ENCODE results near the gene ARAP2.

Gene ARAP2

GRCh38 chr4:36242629-36243354, 1.5 kb downstream of the ARAP2 start:
- H3K9me3 Mint-ChIP-seq, result peaks cover 10% of the 10 kb centered on the region
- H3K27me3 Mint-ChIP-seq (ENCODE audit: low read depth), result peaks cover 8% of the 10 kb centered on the region
- peak overlapping the region; percentile 91 for H3K4me3 Mint-ChIP-seq
- H3K4me1 Mint-ChIP-seq (ENCODE audit: low read depth), result peaks cover 47% of the 10 kb centered on the region
- peaks cover 40% of the 10 kb centered on the region for H3K36me3 Mint-ChIP-seq (ENCODE audit: low read depth)
- peak overlapping the region; percentile 84 for H3K27ac Mint-ChIP-seq

DNA sequence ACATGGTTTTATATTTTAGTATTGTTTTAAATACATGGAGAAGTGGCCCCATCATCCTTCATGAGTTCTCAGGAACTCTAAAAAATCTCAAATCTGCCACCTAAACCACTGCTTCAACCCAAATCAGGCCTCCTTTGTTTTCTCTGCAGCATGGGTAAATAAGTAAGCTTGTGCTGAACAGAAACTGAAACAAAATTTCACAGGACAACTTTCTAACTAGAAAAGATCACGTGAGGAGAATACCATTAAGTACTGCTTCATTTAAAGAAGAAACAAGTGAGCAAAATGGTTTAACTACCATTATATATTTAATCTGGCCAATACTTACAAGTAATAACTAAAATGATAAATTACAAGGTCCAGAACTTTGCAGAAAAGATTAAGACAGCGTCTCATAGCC, 2.5 kb downstream of the ARAP2 start:
- H3K9me3 Mint-ChIP-seq, result peaks cover 20% of the 10 kb centered on the region
- peak overlapping the region; percentile 91 for H3K4me3 Mint-ChIP-seq
- H3K4me1 Mint-ChIP-seq (ENCODE audit: low read depth), result peaks cover 45% of the 10 kb centered on the region
- H3K36me3 Mint-ChIP-seq (ENCODE audit: low read depth), result peaks cover 50% of the 10 kb centered on the region
- H3K27me3 Mint-ChIP-seq (ENCODE audit: low read depth), result peaks cover 3% of the 10 kb centered on the region
- peak overlapping the region; percentile 87 for H3K27ac Mint-ChIP-seq

DNA sequence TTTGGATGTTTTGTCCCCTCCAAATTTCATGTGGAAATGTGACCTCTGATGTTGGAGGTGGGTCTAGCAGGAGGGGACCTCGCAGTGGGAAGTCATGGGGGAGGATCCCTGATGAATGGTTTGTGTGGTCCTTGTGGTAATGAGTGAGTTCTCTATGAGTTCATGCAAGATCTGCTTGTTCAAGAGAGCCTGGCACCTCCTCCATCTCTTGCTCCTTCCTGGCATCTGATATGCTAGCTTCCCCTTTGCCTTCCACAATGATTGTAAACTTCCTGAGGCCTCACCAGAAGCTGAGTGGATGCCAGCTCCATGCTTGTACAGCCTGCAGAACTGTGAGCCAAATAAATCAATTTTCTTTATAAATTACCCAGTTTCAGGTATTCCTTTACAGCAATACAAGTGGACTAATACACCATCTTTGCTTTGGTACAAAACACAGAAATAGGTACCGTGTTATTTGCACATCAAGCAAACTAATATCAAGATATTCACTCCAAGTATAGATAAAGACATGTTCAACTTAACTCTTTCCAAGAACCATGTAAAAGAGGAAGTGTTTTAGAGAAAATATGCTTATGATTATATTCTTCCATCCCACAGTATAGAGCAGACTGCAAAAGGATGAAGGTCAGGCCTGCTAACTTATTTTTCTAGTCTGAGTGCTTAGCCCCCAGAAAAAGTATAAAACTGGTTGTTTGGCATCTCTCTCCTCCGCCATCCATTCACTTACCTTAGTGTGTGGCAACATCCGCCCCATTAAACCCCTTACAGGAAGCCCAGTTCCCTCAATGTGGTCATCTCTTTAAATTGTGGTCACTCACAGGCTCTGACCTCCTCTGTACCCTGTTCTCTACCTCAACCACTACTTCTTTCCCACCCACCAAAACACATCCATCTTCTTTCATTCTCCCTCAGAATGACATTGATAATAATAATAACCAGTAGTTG, 6.7 kb downstream of the ARAP2 start:
- peaks cover 75% of the 10 kb centered on the region for H3K36me3 Mint-ChIP-seq (ENCODE audit: low read depth)
- peak overlapping the region; percentile 35 for H3K27ac Mint-ChIP-seq
- peaks cover 36% of the 10 kb centered on the region for H3K9me3 Mint-ChIP-seq
- H3K27me3 Mint-ChIP-seq (ENCODE audit: low read depth), result no peaks in the 10 kb centered on the region
- peaks cover 61% of the 10 kb centered on the region for H3K4me1 Mint-ChIP-seq (ENCODE audit: low read depth)
- H3K4me3 Mint-ChIP-seq, result peak overlapping the region; percentile 29

- H3K9me3 Mint-ChIP-seq, result peaks cover 43% of the 10 kb centered on the region
- H3K4me3 Mint-ChIP-seq, result no peak overlapping the region
- no peak overlapping the region for H3K27ac Mint-ChIP-seq
- H3K36me3 Mint-ChIP-seq (ENCODE audit: low read depth), result peaks cover 76% of the 10 kb centered on the region
- H3K4me1 Mint-ChIP-seq (ENCODE audit: low read depth), result peaks cover 59% of the 10 kb centered on the region
- no peaks in the 10 kb centered on the region for H3K27me3 Mint-ChIP-seq (ENCODE audit: low read depth)
Measured at GRCh38 chr4:36236159-36236558, 8.2 kb downstream of the ARAP2 start.

DNA sequence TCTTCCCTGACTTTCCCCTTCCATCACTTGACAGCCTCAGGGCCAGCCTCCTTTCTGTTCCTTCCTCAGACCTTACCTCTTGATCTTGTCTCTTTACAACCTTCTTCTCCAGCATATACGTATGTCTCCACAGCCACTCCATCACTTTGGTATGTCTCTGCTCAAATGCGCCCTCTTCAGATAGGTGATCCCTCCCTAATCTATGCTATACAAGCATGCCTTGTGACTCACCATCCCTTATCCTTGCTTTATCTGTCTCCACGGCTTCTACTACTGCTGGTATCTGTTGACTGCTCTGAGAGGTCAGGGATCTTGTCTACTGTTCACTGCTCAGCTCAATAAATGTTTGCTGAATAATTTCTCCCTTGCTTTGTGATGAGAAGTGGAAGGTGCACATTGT, 9.0 kb downstream of the ARAP2 start:
- peaks cover 43% of the 10 kb centered on the region for H3K9me3 Mint-ChIP-seq
- peak overlapping the region; percentile 3 for H3K27ac Mint-ChIP-seq
- peaks cover 76% of the 10 kb centered on the region for H3K36me3 Mint-ChIP-seq (ENCODE audit: low read depth)
- H3K27me3 Mint-ChIP-seq (ENCODE audit: low read depth), result no peaks in the 10 kb centered on the region
- peaks cover 53% of the 10 kb centered on the region for H3K4me1 Mint-ChIP-seq (ENCODE audit: low read depth)
- no peak overlapping the region for H3K4me3 Mint-ChIP-seq

GRCh38 chr4:36233567-36234266, 10.6 kb downstream of the ARAP2 start:
- peaks cover 38% of the 10 kb centered on the region for H3K9me3 Mint-ChIP-seq
- H3K4me3 Mint-ChIP-seq, result no peak overlapping the region
- peaks cover 47% of the 10 kb centered on the region for H3K4me1 Mint-ChIP-seq (ENCODE audit: low read depth)
- peak overlapping the region; percentile 6 for H3K27ac Mint-ChIP-seq
- no peaks in the 10 kb centered on the region for H3K27me3 Mint-ChIP-seq (ENCODE audit: low read depth)
- peaks cover 64% of the 10 kb centered on the region for H3K36me3 Mint-ChIP-seq (ENCODE audit: low read depth)

- Mint-ChIP-seq H3K4me1 (ENCODE audit: low read depth) (peaks cover 42% of the 10 kb centered on the region), H3K36me3 (ENCODE audit: low read depth) (peaks cover 49% of the 10 kb centered on the region), H3K27me3 (ENCODE audit: low read depth) (no peaks in the 10 kb centered on the region), H3K27ac (no peak overlapping the region), H3K9me3 (peaks cover 20% of the 10 kb centered on the region), H3K4me3 (no peak overlapping the region)
Measured at GRCh38 chr4:36230534-36230933, 13.8 kb downstream of the ARAP2 start.

- Mint-ChIP-seq H3K4me1 (ENCODE audit: low read depth) (peaks cover 35% of the 10 kb centered on the region), H3K27me3 (ENCODE audit: low read depth) (no peaks in the 10 kb centered on the region), H3K36me3 (ENCODE audit: low read depth) (peaks cover 37% of the 10 kb centered on the region), H3K27ac (no peak overlapping the region), H3K9me3 (peaks cover 6% of the 10 kb centered on the region), H3K4me3 (no peak overlapping the region)
Measured at GRCh38 chr4:36227913-36228312, 16.4 kb downstream of the ARAP2 start.

GRCh38 chr4:36226430-36227227, 17.7 kb downstream of the ARAP2 start:
- H3K4me1 Mint-ChIP-seq (ENCODE audit: low read depth), result peaks cover 28% of the 10 kb centered on the region
- no peak overlapping the region for H3K4me3 Mint-ChIP-seq
- H3K36me3 Mint-ChIP-seq (ENCODE audit: low read depth), result peaks cover 30% of the 10 kb centered on the region
- H3K27me3 Mint-ChIP-seq (ENCODE audit: low read depth), result no peaks in the 10 kb centered on the region
- H3K9me3 Mint-ChIP-seq, result no peaks in the 10 kb centered on the region
- H3K27ac Mint-ChIP-seq, result no peak overlapping the region

DNA sequence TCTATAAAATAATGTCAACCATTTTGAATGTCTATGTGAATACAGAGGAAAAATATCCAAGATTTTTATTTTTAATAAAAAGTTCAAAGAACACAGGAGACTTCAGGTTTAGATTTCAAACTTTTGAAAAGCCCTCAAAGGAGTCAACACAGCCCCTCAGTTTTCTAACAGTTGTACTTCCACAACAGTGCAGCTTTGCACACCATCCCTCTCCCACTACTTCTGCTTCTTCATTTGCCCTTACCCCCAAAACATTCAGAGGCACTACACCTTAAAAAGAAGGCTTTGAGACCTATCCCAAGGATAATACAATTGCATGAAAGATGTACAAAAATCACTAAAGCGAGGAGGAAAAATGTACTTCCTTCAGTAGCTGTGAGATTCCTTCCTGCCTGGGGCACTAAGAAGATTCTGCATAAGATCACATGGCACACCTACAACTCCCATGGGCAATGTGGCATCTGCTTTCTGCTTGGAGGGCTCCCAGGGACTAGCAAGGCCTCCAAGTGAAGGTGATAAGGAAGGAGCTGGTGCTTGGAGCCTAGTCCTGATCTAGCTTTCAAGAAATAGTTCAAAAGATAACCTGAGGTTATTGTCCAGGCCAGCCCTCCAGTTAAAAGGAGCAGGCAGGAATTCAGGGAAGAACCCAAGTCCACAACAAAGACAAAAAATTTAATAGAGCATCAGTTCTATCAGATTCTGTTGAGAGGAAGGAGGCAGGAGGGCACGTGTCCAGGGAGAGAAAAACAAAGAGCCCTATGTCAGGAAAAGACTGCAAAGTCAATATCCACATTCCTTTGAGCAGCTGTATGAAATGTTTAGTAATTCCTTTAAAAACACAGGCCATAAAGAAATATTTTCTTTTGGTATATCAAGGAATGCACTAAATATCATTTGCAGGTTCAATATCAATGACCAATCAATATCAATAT, 19.1 kb downstream of the ARAP2 start:
- no peaks in the 10 kb centered on the region for H3K27me3 Mint-ChIP-seq (ENCODE audit: low read depth)
- peaks cover 25% of the 10 kb centered on the region for H3K36me3 Mint-ChIP-seq (ENCODE audit: low read depth)
- H3K27ac Mint-ChIP-seq, result no peak overlapping the region
- H3K4me1 Mint-ChIP-seq (ENCODE audit: low read depth), result peaks cover 27% of the 10 kb centered on the region
- no peak overlapping the region for H3K4me3 Mint-ChIP-seq
- no peaks in the 10 kb centered on the region for H3K9me3 Mint-ChIP-seq

DNA sequence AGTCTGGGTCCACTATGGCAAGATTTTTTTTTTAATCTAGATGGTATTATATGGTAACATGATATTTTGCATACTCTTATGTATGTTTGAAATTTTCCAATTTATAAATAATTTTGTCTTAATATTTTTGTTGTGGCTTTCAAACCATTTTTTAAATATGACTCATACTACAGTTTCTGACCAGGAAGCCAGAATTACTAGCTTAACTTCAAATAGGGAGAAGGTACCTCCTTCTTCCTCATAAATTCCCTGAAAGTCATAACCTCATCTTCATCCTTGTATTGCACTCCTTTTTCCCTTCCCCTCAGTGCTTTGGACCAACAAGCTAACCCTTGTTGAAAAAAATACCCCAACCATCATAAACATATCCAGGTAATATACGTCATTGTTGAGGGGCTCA, 21.6 kb downstream of the ARAP2 start:
- H3K4me3 Mint-ChIP-seq, result no peak overlapping the region

DNA sequence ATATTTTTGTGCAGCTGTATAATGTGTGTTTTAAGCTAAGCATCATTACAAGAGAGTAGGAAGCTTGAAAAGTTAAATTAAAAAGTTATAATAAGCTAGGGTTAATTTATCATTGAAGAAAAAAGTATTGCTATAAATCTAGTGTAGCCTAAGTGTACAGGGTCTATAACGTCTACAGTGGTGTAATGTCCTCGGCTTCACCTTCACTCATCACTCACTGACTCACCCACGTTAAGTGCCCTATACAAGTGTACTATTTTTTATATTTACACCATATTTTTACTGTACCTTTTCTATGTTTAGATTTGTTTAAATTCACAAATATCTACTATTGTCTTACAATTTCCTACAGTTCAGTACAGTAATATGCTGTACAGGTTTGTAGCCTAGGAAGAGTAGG, 23.5 kb downstream of the ARAP2 start:
- Mint-ChIP-seq H3K4me1 (ENCODE audit: low read depth) (peaks cover 33% of the 10 kb centered on the region), H3K9me3 (no peaks in the 10 kb centered on the region), H3K27me3 (ENCODE audit: low read depth) (no peaks in the 10 kb centered on the region), H3K27ac (no peak overlapping the region), H3K4me3 (no peak overlapping the region), H3K36me3 (ENCODE audit: low read depth) (peaks cover 9% of the 10 kb centered on the region)

More for the DNA sequence above, 21.6 kb downstream of the ARAP2 start:
- H3K36me3 Mint-ChIP-seq (ENCODE audit: low read depth), result peaks cover 17% of the 10 kb centered on the region
- H3K27me3 Mint-ChIP-seq (ENCODE audit: low read depth), result no peaks in the 10 kb centered on the region
- H3K4me1 Mint-ChIP-seq (ENCODE audit: low read depth), result peaks cover 40% of the 10 kb centered on the region
- H3K27ac Mint-ChIP-seq, result no peak overlapping the region
- no peaks in the 10 kb centered on the region for H3K9me3 Mint-ChIP-seq

GRCh38 chr4:36218121-36218520, 26.2 kb downstream of the ARAP2 start:
- no peak overlapping the region for H3K27ac Mint-ChIP-seq
- peaks cover 10% of the 10 kb centered on the region for H3K36me3 Mint-ChIP-seq (ENCODE audit: low read depth)
- no peaks in the 10 kb centered on the region for H3K9me3 Mint-ChIP-seq
- peaks cover 26% of the 10 kb centered on the region for H3K4me1 Mint-ChIP-seq (ENCODE audit: low read depth)
- H3K27me3 Mint-ChIP-seq (ENCODE audit: low read depth), result no peaks in the 10 kb centered on the region
- no peak overlapping the region for H3K4me3 Mint-ChIP-seq
